SKM-1 (cell line): ENCODE measurements around the gene SLC25A52.
A peak's percentile ranks its signal among the peaks of the same experiment; 100 is the strongest.
"Not testable (repeated sequence)": the region's sequence is repeated elsewhere in the genome, so short reads cannot be mapped to it uniquely, and the experiment has no call there.

Source experiments
- DNase-seq: peaks from one replicate; lab custom pipeline; 2025; ENCODE audit not compliant: unreplicated experiment; lab: John Stamatoyannopoulos, UW

SLC25A52 gene

DNA sequence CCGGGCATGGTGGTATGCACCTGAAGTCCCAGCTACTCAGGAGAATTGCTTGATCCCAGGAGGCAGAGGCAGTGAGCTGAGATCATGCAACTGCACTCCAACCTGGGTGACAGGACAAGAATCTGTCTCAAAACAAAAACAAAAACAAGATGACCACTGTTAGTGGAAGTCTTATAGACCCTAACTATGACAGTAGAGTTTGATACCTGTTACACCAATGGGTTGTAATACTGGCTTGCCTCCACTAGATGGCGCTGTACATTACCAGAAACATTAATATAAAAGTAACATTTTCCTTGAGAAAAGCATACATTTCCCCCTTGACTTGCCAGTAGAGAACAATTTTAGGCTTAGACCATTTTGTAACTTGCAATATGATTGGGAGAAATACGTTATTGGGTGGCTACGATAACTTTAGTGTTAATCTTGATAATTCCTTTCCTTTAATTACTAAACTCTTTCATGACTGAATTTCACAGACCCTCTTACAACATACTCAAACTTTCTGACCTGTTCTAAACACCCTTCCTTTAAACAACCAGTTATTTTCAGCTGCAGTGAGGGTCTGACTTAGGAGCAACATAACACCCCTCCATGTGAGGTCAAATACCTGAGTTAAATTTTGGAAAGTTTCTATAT, 19.5 kb downstream of the SLC25A52 start:
- DNase-seq, result peak; percentile 20

DNA sequence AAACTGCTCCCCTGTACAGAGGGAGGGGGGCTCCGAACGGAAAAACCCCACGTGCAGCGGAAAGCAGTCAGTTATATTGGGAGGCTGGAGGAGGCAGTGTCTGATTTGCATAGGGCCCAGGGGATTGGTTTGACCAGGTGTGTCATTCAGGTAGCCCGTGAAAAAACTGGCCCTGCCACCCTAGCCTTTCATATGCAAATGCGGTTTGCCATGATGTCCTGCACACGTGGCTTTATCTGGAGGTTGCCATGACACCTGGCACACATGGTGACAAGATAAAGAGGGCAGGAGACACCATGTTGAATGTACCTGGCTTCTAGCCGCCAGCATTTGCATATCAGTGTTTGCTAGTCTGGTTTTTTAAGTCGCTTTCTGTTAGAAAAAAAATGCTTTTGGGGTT, 20.5 kb downstream of the SLC25A52 start:
- DNase-seq, result no peak

DNA sequence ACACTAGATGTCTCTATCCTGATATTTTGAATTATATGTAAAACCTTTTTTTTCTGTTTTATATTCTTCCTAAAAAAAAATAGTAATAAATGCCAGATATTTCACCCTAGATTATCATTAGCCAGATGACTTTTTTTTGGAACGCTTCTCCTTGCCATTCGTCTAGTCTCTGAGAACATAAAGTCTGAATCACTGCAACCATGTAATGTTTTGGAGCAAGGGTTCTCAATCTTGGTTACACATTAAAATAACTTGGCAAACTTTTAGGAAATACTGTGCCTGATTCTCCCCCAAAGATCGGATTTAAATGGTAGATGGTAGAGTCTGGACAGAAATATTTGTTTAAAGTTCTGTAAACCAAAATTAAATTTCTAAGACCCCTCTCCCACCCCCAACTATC, 21.0 kb downstream of the SLC25A52 start:
- no peak for DNase-seq

GRCh38 chr18:31738460-31739407, 21.9 kb downstream of the SLC25A52 start:
- no peak for DNase-seq

- DNase-seq, result no peak
These were observed 24.1 kb downstream of the SLC25A52 start for GRCh38 chr18:31736630-31737029.

DNA sequence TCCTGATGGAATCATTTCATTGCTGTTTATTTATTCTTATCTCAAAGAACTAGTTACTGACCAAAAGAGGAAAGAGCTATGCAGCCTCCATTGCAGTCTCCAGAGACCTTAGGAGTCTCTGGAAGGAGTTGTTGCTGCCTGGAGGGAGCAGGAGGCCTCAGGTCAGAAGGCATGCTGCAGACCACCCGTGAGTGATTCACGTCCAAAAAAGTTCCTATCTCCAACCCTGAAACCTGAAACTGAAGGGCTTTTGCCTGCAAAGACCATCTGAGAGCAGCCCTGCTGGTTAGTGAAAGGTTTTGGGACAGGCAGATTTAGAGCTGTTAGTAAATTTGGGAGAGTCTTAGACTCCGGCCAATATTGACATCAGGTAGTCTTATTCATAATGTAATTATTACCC, 29.1 kb downstream of the SLC25A52 start:
- no peak for DNase-seq

GRCh38 chr18:31729196-31729595, 31.5 kb downstream of the SLC25A52 start:
- DNase-seq, result not testable (repeated sequence)

DNA sequence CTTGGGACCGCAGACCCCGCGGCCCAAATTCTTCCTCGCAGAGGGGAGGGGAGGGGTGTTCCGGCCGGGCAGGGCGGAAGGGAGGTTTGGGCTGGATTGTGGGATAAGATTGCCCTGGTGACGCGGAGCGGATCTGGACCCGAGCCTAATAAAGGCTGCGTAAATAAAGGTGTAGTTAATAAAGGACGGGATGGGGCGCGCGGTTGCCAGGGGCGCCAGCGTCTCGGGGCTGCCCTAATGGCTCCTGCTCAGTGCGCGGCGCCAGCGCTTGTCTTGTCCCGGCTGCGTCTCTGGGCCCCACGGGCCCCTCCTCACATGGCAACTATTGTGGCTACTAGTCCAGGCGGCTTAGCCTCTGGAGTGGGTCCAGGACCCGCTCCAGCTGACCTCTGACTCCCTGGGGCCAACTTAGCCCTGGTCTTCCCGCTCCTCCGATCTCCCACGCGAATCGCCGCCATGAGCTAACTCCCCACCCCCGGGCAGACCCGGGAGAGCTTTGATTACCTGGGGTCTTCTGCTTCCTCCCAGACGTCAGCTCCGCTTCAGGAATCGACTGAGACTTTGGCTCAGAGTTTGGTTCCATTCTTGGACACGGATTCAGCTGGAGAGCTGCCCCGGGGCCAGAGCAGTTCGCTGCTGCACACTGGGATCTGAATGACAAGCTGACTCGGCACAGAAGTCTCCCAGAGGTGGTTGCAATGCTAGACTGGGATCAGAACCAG, 36.5 kb downstream of the SLC25A52 start:
- no peak for DNase-seq

- DNase-seq, result no peak
These were observed 37.1 kb downstream of the SLC25A52 start for GRCh38 chr18:31723639-31723989.

DNA sequence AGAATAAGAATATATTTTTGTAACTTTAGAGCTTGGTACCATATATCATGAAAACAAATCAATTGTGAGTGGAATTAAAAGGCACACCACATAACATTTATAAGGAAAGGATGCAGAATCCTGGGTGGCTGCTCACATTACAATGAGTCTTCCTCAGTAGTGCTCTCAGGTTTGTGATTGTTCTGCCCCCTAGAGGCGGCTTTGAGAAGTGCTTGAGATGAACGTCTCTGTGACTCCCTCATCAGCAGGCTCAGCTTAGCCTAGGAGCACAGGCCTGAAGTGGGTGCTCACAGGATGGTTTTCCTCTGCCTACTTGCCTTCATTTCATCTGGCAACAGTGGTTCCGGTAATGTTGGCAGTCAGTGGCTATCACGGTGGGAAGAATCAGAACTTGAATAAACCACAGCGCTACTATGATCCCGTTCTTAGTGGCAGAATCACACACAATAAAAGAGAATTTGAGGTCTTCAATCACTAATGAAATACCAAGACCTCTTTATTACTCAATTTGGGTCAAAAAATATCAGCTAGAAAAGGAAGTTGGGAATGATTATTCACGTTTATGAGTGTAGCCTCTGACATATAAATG, 38.2 kb downstream of the SLC25A52 start:
- peak; percentile 41 for DNase-seq

GRCh38 chr18:31721601-31722000, 39.1 kb downstream of the SLC25A52 start:
- no peak for DNase-seq

GRCh38 chr18:31720867-31721266, 39.8 kb downstream of the SLC25A52 start:
- no peak for DNase-seq

GRCh38 chr18:31719363-31720006, 41.2 kb downstream of the SLC25A52 start:
- no peak for DNase-seq

DNA sequence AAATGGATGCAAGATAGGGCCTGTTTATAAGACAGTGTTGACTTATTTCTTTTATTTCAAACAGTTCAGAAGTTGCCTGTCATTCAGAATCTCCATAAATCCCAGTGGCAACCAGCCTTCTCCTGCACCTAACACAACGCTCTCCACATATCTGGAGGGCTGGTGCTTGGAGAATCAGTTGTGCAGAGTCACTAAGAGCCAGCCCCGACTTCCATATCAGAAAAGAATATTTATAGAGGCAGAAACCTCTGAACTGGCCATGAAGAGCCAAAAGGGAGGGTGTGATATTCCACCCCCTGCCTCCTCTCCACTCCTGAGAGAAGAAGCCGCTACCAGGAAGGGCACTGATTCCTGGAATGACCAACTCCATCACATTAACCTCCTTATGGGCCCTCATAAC, 42.3 kb downstream of the SLC25A52 start:
- no peak for DNase-seq

DNA sequence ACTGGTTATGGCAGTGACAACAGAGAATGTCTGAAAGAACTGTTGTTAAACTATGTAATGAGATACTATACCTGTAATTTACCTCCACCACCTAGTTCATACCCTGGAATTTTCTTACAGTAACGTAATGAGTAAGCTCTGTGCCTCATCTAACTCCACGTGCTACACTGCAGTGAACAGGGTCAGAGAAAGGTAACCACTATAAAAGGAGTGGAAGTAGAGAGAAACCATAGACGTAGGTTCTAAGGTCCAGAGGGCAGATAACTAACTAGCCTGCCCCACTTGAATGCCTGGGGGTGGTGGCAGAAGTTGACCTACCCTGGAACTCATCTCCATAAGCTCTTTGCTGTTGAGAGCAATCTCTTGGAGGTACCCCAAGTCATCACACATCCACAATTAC, 44.3 kb downstream of the SLC25A52 start:
- DNase-seq, result no peak

- no peak for DNase-seq
These were observed 49.1 kb downstream of the SLC25A52 start for GRCh38 chr18:31711365-31712172.

DNA sequence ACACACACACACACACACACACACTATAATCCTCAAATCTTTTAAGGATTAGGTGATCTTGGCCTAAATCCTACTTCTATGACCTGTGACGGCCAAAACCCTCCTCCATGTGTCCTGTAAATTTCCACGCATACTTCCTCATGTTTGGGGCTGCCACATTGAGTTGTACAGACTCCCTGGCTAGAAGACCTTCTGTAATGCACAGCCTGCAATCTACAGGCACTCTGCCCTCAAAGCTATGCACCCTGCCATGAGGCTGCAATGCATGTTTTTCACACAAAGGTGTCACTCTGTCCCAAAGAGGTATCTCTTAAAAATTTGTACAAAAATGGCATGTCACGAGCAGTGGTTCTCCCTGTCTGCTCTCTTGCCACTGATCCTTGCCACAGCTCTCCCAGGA, 49.9 kb downstream of the SLC25A52 start:
- peak; percentile 11 for DNase-seq
